Testis (tissue), 2 donors: ENCODE measurements around the gene PITX1.

Experiments
- POLR2A ChIP-seq: fragments of 450-650 bp; IDR thresholded peaks from one replicate; pipeline ENCODE4 v1.6.1; 2017; ENCODE audit warnings: antibody characterized with exemption, mild to moderate bottlenecking, moderate library complexity
- TF ChIP-seq, protein P1 (sequence below), 3 experiments: fragments of 450-650 bp in 2 of 3; fragments of 200-600 bp in 1 of 3; sonication (generic) in 1 of 3; IDR thresholded peaks; one replicate each; pipeline ENCODE4 v1.5.1; 2016 to 2019; ENCODE audit warnings: antibody characterized with exemption in 3 of 3, mild to moderate bottlenecking in 2 of 3, moderate library complexity in 1 of 3

DNA sequence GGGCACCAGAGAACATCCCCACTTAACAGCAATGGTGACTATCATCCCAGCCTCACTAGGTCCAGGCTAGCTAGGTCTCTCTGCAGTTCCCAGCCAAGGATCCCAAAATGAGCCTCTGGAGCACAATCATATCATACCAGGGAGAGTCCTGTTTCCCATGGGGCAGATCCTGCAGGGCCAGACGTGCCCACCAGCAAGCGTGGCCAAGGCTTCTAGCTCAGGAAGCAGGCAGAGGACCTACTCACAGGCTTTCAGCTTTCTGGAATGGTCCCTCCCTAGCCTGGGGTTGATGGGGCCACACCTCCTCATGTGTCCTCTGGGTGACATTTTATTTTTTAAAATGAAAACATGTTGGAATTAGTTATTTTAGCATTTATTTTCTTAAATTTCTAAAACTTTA, 45.7 kb upstream of the PITX1 start:
- TF ChIP-seq, protein P1, sequence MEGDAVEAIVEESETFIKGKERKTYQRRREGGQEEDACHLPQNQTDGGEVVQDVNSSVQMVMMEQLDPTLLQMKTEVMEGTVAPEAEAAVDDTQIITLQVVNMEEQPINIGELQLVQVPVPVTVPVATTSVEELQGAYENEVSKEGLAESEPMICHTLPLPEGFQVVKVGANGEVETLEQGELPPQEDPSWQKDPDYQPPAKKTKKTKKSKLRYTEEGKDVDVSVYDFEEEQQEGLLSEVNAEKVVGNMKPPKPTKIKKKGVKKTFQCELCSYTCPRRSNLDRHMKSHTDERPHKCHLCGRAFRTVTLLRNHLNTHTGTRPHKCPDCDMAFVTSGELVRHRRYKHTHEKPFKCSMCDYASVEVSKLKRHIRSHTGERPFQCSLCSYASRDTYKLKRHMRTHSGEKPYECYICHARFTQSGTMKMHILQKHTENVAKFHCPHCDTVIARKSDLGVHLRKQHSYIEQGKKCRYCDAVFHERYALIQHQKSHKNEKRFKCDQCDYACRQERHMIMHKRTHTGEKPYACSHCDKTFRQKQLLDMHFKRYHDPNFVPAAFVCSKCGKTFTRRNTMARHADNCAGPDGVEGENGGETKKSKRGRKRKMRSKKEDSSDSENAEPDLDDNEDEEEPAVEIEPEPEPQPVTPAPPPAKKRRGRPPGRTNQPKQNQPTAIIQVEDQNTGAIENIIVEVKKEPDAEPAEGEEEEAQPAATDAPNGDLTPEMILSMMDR (IDR thresholded peaks at IDR 0.05), result no peak
- no peak for TF ChIP-seq POLR2A
